CD4-positive, alpha-beta T cell treated with Interleukin-15 for 4 hours (primary cell): ENCODE measurements around the gene ANXA8L1.
"Not testable (repeated sequence)": the region's sequence is repeated elsewhere in the genome, so short reads cannot be mapped to it uniquely, and the experiment has no call there.

Experiments used
- DNase-seq: peaks from one replicate; pipeline ENCODE4 v3.0.0-alpha.2; 2020; ENCODE audit warnings: low spot score

ANXA8L1 gene, protein sequence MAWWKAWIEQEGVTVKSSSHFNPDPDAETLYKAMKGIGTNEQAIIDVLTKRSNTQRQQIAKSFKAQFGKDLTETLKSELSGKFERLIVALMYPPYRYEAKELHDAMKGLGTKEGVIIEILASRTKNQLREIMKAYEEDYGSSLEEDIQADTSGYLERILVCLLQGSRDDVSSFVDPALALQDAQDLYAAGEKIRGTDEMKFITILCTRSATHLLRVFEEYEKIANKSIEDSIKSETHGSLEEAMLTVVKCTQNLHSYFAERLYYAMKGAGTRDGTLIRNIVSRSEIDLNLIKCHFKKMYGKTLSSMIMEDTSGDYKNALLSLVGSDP

DNA sequence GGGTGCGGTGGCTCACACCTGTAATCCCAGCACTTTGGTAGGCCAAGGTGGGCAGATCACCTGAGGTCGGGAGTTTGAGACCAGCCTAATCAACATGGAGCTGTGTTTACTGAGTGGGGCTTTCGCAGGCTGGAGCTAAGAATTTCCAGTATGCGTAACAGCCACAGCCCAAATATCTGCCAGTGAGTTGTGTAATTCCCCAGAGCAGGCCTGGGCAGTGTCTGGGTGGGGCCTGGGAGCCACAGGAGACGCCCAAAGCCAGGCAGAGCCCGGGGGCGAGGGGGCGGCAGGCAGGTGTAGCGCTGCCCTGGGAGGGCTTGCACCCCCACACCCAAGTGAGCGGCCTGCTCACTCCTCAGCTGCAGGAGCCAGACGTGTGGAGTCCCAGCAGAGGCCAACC, at the start of gene ANXA8L1:
TSS of gene ANXA8L1 (plus strand) at position 371 of the 400 bp plus-strand sequence. CDS start 76 bp downstream, outside the sequence.
- not testable (repeated sequence) for DNase-seq

DNA sequence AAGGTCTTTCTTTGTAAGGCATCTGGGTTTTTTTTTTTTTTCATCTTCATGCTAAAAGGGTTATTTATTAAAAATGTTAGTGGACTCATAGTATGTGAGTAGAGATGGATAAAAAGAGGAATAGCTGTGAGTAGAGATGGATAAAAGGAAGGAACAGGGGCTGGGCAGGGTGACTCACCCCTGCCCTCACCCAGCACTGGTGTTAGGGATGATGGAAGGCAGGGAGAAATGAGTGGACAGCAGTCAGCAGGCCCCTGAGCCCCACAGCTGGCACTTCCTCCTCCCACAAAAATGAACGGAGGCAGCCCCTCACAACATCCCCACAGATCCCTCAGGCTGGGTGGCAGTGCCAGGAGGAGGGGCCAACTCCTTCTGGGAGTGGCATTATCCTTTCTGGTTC, 49.5 kb upstream of the ANXA8L1 start:
- no peak for DNase-seq

DNA sequence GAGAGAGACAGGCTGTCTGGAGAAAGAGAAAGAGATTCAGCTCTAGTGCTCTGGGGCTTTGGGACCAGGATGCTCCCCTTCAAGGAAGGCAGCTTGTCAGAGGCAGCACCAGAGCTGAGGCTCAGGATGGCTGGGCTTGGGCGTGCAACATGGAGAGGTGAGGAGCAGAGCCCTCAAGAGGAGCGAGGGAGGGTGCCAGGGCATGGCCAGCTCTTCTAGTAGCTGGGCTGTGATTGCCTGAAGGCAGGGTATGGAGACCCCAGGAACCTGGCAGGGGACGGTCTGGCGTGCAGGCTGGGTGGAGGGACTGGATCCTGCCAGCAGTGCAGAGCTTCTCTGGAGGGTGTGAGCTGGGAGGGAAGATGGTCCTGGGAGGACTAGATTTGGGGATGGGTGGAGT, 48.6 kb upstream of the ANXA8L1 start:
- no peak for DNase-seq

DNA sequence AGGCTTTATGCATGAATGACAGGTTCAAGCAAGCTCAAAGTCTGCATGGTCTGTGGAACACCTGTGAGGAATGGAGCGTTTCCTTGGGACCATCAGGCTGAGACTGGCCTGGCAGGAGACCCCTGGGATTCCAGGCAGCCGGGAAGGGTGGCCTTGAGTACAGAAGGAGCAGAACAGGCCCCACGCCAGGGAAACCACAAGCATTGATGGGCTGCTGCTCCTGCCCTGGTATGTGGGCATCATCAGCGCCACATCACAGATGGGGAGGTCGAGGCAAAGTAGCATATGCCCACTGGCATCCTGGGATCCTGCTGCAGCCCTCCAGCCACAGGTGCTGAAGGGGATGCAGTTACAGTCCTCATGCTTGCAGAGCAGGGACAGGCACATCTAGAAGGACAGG, 47.9 kb upstream of the ANXA8L1 start:
- no peak for DNase-seq

DNA sequence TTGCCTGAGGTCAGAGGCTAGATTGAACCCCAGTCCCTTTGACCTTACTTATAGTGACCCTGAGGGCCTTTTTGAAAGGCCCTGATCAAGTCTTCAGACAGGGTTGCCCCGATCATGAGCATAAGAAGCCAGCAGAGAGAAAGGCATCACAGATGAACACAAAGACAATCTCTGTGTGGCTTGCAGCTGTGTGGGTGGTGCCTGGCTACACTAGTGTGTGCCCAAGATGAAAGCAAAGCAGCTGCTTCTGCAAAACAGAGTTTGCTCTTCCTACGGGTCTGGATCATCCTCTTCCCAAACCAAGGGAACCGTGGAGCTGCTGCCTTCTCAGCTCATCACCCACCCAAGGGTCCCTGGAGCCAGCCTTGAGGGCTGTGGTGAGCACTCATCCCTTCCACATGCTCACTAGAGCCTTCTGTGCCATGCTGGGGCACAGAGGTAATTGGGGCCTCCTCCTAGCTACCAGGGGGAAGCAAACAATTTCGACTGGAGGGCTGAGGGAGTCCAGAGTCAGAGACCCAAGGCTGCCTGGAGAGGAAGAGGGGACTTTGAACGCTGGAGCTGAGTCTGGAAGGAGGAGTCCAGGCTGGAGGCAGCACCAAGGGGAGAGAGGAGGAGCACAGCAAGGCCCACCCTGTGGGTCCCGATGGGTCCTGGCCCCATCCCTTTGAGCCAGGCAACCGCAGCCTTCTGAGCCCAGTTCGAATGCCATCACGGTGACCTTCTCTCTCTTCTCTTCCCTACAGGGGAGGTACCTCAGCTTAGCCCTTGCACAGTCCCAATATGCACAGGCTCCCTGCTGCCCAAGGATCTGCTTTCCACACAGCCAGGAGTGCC, 46.5 kb upstream of the ANXA8L1 start:
- no peak for DNase-seq

DNA sequence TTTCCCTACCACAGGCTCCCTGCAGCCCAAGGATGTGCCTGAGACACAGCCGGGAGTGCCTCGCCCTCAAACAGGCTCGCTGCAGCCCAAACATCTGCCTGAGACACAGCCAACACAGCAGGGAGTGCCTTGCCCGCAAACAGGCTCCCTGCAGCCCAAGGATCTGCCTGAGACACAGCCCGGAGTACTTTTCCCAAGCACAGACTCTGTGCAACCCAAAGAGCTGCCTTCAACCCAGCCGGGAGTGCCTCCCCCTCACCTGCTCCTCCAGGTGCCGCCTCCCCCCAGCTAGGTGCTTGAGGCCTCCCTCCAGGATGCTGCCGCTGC, 45.9 kb upstream of the ANXA8L1 start:
- no peak for DNase-seq

DNA sequence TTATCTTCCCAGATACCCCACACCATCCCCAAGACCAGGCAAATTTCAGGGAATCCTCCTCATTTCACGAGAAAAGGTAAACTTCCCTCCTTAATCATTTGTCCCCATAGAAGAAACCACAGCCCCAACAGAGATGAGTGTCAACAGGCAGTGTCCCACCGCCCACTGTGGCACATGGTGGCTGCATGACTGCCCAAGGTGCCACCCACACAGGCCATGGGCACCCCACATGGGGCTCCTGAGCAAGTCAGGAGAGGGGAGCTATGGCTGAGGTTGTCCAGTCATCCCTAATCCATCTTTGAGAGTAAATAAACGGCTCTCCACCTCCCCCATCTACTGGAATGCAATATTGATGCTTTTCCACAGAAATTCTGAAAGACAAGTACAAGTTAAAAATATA, 44.7 kb upstream of the ANXA8L1 start:
- DNase-seq: no peak

DNA sequence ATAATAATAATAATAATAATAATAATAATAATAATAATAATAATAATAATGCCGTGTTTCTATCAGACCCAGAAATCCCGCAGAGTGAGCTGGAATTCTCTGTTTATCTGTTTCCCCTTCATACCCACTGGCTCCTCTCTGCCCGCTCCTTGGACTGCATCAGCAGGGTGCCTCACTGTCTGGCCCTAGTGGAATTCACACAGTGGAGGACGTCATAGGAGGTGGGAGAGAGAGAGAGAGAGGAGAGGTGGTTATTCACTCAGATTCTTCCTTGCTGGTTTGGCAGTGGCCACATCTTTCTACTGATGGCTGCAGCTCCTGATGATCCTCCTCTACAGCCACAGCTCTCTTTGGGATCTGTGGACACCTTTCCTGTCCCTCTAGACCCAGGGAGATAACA, 10.1 kb upstream of the ANXA8L1 start:
- not testable (repeated sequence) for DNase-seq

DNA sequence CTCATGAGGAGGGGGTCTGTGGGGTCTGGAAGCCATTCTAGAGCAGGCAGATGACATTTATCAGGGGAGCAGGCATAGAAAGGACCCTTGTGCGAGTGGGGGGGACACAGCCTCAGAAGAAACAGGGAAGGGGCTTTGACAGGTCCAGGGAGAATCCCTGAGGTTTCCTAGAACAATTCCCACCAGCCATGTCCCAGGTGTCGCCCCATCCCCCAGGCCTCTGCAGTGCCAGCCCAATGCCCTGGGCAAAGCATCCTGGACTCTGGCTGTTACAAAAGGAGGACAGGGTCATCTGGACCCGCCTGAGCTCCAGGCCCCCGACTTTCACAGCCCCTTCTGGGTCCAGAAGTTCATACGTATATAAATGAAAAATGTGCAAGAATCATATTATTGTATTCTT, 8.4 kb upstream of the ANXA8L1 start:
- DNase-seq: not testable (repeated sequence)

DNA sequence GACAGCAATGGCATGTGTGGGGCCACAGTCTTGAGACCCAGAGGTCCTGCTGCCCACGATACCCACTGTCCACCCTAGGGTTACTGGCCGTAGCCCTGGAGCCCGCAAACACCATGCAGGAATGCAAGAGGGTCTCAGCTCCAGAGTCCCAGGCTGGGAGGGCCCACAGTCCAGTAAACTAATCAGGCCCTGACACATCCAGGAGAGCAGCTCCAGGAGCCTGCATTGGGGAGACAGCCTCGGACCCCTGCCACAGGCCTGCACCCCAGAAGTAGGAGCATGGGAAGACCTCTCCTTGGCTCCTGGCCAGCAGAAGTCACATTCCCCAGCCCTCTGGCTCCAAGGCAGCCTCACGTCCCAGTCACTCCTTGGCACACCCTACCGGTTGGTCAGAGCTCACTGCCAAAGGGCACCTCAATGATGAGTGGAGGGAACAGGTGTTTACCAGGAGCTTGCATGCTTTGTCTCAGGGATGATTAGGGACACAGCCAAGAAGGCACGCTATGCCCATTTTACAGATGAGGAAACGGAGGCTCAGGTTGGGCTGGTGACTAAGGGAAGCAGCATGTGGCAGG, 7.8 kb upstream of the ANXA8L1 start:
- not testable (repeated sequence) for DNase-seq

DNA sequence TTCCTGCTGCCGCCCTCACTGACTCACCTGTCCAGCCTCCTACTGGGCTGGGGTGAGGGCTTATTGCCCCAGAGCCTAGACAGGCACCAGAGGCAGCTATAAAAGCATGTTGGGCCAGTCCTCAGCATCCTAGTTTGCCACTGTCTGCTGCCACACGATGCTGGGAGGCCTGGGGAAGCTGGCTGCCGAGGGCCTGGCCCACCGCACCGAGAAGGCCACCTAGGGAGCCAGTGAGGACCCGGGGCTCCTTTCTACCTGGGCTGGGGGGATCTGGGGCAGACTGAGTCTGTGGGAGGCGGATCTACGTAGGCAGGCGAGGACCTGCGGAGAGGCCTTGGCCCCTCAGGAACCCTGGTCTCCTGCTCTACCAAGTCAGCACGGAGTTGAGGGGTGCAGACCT, 6.6 kb upstream of the ANXA8L1 start:
- DNase-seq: not testable (repeated sequence)

DNA sequence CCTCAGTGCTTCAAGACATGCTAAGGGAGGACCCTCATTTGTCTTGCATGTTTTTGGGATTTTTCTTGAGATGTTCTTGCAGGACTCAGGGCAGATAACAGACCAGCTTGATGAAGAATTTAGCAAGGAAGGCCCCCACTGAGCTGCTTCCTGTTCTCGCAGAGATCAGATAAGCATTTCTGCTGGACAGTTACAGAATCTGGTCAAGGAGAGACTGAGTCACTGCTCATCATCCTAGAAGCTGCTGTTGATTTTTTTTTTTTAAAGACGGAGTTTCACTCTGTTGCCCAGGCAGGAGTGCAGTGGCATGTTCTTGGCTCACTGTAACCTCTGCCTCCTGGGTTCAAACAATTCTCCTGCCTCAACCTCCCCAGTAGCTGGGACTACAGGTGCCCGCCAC, 1.2 kb upstream of the ANXA8L1 start:
- not testable (repeated sequence) for DNase-seq

DNA sequence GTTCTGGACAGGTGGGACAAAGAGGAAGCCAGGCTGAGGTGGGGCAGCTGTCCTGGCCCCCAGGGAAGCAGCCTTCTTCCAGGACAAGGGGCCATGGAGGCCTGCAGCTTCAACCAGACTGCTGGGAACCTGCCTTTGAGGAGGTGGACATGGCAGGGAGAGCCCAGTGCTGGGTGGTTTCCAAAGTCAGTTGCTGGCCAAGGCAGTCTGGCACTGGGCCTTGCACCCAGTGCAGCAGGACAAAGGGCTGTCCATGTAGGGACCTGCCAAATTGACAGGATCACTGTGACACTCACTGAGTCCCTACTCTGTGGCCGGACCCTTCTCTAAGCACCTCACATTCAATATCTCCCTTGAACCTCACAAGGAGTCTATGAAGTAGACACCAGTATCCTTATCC, 1.4 kb downstream of the ANXA8L1 start:
- DNase-seq: not testable (repeated sequence)

DNA sequence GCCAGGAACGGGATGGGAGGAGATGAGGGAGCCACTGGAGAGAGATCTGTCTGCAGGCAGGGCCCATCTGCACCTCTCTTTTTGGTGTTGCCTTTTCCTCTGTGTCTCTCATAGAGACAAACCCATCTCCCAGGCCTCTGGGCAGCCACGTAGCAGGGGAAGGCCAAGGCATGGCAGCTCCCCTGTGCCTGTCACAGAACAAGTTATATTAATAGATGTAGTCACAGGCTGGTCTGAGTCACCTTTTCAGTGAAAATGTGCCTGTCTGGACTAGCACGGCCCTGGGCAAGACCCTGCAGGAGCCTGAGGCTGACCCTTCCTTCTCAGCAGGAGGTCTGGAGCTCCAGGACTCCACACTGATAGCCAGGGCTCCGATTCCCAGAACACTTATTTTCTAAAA, 2.1 kb downstream of the ANXA8L1 start:
- not testable (repeated sequence) for DNase-seq

DNA sequence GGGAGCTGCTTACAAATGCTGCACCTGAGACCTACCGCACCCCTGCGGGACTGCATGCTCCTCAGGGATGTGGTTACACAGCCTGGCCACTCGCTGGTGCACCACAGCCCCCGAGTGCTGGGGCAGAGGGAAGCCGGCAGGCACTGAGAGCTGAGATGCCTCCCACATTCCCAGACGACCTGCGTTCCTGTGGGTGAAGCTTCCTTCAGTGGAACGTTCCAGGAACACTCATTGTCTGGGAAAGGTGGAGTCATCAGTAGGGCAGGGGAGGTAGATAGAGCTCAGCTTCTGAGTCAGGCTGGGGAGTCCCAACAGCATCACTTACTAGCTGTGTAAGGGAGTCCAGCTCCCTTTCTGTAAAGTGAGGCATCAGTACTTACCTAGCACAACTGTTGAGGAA, 2.5 kb downstream of the ANXA8L1 start:
- not testable (repeated sequence) for DNase-seq

DNA sequence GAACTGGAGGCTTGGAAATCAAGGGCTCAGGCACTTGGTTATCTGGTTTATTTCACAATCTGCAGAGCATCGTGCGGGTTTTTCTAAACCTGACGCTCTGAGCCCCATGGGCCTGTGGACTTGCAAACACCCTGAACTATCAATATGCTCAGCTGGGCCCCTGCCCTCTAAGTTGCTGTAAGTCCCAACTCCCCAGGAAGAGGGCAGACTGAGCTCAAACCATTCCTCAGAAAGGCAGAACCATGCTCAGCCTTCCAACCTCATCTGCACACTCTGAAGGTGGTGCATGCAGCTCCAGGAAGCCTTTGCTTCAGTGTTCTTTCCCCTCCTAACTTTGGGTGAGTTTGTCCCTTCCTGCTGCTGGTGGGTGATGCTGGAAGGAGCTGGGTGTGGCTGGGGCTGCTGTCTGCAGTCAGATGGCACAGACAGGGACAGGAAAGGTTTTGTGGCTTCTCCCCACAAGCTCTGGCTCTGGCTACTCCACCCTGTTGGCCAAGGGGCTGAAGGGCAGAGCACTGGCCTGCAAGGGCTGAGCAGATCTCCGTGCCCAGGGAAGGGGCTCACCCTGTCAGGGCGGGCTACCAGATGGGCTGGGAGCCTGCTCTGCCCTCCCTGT, 3.8 kb downstream of the ANXA8L1 start:
- DNase-seq: not testable (repeated sequence)

DNA sequence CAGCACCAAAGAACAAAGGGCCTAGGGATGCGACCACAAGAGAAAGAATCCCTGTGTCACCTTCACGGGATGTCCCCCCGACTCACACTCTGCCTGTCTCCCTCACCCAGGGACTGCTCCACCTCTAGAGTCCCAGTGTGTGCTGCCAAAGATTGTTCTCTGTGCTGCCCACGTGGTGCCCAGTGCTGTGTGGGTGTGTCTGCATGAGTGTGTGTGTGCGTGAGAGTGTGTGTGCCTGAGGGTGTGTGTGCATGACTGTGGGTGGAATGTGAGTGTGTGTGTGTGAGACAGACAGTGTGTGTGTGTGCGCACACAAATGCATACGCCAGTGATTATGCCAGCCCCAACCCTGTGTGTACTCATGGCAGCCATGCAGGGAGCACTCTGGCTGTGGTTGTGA, 10.3 kb downstream of the ANXA8L1 start:
- not testable (repeated sequence) for DNase-seq

DNA sequence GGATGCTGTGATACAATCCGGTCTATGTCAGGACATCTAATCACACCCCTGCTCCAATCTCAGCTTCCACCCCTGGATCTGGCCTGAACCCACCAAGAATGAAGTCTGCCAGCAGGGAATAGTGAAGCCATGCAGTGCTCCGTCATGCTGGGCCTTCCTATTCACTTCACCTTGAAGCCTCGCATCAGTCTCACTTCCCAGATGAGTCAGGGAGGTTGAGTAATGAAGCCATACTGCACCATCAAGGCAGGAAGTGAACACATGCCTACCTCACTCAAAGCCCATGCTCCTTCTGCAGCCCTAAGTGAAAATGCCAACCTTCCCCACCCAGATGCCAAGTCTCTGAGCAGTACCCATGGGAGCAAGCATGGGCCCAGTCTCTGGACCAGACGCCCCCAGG, 11.1 kb downstream of the ANXA8L1 start:
- DNase-seq: not testable (repeated sequence)

DNA sequence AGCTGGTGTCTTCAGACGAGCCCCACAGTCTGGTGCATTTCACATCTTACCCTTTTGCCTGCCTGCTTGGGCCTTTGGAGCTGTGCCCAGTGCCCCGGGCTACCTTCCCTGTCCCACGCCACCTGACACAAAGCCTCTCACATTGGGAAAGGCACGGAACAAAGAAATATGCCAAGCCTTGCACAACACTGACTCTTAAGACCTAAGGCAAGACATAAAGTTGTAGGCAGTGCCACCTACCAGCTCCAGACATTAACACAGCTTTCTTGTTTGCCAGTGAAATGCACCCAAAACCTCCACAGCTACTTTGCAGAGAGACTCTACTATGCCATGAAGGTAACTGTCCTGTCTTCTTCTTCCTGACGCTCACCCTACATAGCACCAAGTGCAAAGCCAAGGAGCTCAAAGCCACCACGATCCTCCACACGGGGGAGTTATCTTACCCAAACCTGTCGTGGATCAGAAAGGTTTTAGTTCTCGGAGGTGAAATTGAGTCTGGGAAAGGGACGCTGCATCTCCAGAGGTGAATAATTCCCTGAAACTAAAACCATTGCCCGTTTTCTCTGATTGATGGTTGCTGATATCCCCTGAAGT, 11.8 kb downstream of the ANXA8L1 start:
- not testable (repeated sequence) for DNase-seq

DNA sequence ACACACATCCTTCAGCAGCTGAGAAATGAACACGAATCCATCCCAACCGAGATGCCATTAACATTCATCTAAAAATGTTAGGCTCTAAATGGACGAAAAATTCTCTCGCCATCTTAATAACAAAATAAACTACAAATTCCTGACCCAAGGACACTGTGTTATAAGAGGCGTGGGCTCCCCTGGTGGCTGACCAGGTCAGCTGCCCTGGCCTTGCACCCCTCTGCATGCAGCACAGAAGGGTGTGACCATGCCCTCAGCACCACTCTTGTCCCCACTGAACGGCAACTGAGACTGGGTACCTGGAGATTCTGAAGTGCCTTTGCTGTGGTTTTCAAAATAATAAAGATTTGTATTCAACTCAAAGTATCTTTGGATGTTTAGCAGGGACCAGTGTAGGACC, 15.8 kb downstream of the ANXA8L1 start:
- DNase-seq: not testable (repeated sequence)

DNA sequence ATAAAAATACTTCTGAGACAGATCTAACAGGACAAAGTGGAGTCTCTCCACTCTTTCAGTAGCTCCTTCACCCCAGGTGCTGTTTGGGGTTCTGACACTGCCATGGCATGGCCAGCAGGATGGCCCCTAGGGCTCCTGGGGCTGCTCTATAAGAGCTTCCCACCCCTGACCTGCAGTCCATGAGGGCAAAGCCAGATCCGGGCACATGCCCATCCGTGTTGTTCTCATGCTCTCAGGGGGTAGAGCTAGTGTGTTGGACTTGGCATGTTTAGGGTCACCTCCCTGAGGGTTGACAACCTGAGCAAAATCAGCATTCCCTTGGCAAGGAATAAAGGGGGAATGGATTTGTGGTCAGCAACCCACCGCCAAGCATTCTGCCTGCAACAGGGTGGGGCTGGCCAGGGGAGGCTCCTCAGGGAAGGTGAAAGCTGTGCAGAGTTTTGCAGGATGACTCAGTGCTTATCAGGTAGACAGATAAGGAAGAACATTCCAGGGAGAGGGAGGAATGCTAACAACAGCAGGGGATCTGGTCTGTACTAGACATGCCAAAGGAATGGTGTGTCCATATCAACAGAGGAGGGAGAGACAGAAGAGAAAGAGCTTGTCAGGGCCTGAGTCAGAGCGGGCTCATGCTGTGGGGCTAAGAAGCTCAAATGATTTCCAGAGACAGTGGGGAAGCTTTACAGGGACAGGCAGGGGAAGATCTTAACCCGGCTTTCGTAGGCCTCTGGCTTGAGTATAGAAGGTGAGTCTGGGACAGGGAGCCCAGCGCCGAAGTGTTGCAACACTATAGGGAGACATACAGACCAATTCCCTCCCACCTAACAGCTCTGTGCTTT, 21.1 kb downstream of the ANXA8L1 start:
- DNase-seq: not testable (repeated sequence)
